ENCODE results near the gene TFDP3. TPM values are rescaled to one million over a fixed set of nuclear protein-coding genes. Genes with fewer than 3 reads are reported as not detected.

TFDP3 gene
- total RNA-seq, 1 experiment from 2014 or later = not detected

GRCh38 chrX:133188631-133189030, 29.5 kb downstream of the TFDP3 start:
- DNase-seq (ENCODE audit: extremely low read depth, low read depth) = no peak

GRCh38 chrX:133185938-133186337, 32.2 kb downstream of the TFDP3 start:
- DNase-seq (ENCODE audit: extremely low read depth, low read depth) = no peak

- DNase-seq (ENCODE audit: extremely low read depth, low read depth) = no peak
These were observed 33.0 kb downstream of the TFDP3 start for GRCh38 chrX:133185119-133185518.

- no peak for DNase-seq (ENCODE audit: extremely low read depth, low read depth)
These were observed 34.3 kb downstream of the TFDP3 start for GRCh38 chrX:133183806-133184205.

GRCh38 chrX:133179500-133179899, 38.7 kb downstream of the TFDP3 start:
- DNase-seq (ENCODE audit: extremely low read depth, low read depth) = no peak

GRCh38 chrX:133177202-133177601, 41.0 kb downstream of the TFDP3 start:
- DNase-seq (ENCODE audit: extremely low read depth, low read depth) = no peak

- no peak for DNase-seq (ENCODE audit: extremely low read depth, low read depth)
These were observed 42.5 kb downstream of the TFDP3 start for GRCh38 chrX:133175605-133176004.

GRCh38 chrX:133175162-133175561, 43.0 kb downstream of the TFDP3 start:
- no peak for DNase-seq (ENCODE audit: extremely low read depth, low read depth)

GRCh38 chrX:133171962-133172708, 46.0 kb downstream of the TFDP3 start:
- DNase-seq (ENCODE audit: extremely low read depth, low read depth) = peak; percentile 9

Small RNAs within 50 kb of the gene (small RNA-seq; reads per million reads assigned to genes)
- 0 to 0.06 reads per million in 2 experiments for gene RNU1-115P

Other genes with a start within 250 kb of the TFDP3 start
- not detected in 2 replicates for gene USP26, start 121.2 kb downstream of the TFDP3 start, total RNA-seq (2014; rRNA removed; shearing (Covaris generic))
- gene GPC4, start 197.1 kb upstream of the TFDP3 start, total RNA-seq (2014; rRNA removed; shearing (Covaris generic)) = not detected in 2 replicates